Measurements from ENCODE around the gene GSTT2B.
"Not testable (repeated sequence)": the region's sequence is repeated elsewhere in the genome, so short reads cannot be mapped to it uniquely, and the experiment has no call there.

GRCh38 chr22:23951383-23951782 lies 9.6 kb downstream of the GSTT2B start:
- TF ChIP-seq POLR2A (IDR thresholded peaks at IDR 0.05; ENCODE audit: low read depth, low read length); TAF1 (IDR thresholded peaks at IDR 0.05; ENCODE audit: borderline replicate concordance, low read depth, low read length): not testable (repeated sequence)
